HG03064 (cell line): Measurements from ENCODE around the gene CAPN14.

Experiments used
- ATAC-seq: cut with Tn5 transposase; IDR thresholded peaks from one replicate; pipeline ENCODE4 v1.9.1; 2021; ENCODE audit warnings: low read depth; ENCODE audit not compliant: unreplicated experiment

Gene CAPN14

DNA sequence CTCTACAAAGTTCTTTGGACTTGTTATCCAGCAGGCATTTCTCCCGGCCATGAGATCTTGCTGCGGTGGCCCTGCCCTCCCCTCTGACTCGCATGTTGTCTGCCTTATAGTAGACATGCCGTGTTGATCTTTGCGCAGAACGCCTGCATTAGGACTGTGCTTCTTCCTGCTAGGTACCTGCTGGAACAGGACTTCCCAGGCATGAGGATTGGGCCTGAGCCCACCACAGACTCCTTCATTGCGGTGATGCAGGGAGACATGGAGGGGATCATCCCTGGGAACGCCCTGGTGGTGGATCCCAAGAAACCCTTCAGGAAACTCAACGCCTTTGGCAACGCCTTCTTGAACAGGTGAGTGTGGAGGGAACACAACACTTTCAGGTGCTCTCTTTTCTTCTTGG lies 26.8 kb upstream of the CAPN14 start:
- ATAC-seq = no peak

DNA sequence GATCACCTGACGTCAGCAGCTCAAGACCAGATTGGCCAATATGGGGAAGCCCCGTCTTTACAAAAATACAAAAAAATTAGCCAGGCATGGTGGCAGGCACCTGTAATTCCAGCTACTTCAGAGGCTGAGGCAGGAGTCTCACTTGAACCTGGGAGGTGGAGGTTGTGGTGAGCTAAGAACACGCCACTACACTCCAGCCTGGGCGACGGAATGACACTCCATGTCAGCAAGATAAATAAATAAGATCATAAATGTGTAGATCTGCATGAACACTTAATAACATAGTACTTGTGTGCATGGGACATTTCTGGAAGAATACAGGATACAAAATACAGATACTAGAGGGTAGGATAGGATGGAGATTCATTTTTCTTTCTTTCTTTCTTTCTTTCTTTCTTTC lies 25.7 kb upstream of the CAPN14 start:
- no peak for ATAC-seq

DNA sequence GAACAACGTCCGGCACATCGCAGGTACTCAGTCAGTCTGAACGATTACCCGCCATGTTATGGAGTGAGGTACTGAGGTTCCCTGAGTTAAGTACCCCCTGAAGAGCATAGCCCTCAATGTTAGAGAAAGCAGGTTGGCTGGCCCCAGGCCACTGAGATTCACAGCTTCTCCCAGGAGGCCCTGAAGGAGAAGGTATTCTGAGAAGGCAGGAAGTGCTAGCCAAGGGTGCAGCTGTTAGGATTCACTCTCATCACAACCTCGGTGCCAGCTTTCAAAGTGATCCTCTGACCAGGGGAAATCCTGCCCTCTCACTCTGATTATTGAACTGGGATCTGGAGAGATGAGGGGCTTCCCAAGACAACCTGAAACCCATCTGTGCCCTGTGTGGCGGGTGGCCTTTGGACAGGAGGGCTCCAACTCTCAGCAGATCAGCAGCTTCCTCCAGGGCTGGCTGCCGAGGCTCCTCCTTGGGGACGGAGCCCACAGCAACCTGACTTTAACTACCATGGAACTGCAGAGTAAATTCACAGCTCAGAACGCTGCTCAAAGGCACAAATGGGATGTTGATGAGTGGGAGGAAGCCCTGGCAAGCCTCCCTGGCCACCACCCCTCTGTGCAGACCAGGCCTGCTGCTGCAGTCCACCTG lies 24.4 kb upstream of the CAPN14 start:
- ATAC-seq = no peak

DNA sequence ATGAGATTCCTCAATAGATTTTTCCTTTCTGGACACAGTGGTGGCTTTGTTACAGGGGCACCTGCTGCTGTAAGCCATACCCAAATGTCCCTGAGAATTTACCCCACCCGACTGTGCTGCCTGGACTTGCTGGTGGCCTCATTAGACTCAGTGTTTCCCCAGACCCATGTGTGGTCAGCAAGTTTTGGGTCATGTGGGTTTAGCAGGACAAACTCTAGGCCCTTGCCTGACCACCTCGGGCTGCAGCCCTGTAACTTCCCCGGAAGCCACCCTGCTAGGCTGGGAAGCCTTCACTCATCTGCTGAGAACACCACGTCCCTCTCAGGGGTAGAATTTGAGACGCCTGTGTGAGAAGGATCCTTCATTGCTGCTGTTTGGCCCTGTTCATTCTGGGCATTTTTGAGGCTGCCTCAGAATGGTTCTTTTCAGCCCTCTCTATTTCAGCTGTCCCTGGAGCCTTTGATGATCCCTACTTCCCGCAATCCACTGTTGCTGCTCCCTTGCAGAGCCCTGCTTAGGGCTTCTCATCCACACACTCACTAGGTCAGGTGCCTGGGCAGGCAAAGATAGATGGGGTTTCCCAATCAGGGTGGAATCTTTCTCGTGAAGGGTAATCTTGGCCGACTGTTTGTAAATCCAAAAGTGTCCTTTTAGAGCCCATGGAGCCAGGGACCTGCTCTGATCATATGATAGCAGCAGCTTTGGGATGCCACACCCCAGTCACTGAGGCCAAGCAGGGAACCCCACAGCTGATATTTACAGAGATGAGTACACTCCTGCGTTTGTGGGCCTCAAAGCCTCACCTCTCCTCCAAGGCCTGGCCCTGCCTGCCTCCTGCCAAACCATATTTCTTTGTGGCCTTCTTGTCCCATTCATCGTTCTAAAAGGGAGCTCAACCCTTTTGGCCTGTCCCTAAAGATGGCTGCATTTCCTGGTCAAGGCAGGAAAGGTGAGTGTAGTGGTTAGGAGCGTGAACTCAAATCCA lies 23.4 kb upstream of the CAPN14 start:
- no peak for ATAC-seq

DNA sequence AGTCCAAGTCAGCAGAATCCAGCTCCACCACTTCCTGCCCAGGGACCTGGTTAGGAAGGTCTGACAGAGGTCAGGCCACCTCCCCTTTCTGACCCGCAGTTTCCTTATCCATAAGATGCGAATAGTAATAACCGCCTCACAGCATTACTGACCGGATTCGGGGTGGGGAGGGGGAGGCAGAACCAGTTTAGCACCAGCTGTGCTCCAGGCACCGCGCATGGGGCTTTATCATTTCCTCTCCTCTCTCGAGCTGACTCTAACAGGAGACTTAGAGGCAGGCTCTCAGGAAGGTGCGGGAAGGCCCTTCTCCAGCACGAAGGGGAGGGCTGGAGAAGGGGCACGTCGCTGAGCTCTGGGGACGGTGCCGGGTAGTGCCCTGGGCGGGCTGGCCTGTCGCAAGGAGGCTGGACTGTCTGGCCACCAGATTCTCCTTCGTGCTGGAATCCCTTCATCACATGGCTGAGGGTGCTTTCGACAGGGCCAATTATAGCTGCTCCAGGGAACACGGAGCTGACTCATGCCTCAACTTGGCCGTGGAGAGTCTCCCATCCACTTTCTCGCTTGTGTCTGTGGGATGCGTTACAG lies 22.4 kb upstream of the CAPN14 start:
- ATAC-seq = no peak

DNA sequence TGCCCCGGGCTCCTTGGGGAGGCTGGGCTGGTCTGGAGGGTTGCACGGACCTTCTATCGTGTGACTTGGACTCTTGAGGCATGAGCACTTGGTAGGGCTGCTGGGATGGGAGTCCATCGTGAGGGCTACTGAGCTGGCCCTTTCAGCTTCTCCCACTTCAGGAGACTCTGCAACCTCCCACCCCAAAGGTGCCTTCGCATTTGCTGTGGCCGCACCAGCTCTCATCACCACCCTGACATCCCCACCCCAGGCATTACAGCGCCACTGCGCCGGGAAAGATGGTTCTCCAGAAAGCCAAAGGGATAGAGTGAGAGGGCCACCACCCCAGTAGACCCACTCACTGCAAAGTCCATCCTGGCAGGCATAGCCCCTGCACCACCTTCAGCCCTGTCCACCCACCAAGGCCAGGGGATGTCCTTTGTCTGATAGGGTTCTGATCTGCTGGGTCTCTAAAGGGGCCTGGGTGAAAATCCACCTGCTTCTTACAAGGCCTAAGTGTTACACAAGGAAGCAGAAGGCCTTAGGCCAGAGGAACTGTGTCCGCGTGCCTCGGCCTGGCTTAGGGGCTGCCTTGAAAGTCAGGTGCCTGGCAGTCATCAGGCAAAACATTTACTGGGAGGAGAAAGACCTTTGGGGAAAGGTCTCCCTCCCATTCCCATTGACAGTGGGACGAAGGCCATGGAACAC lies 21.7 kb upstream of the CAPN14 start:
- no peak for ATAC-seq

DNA sequence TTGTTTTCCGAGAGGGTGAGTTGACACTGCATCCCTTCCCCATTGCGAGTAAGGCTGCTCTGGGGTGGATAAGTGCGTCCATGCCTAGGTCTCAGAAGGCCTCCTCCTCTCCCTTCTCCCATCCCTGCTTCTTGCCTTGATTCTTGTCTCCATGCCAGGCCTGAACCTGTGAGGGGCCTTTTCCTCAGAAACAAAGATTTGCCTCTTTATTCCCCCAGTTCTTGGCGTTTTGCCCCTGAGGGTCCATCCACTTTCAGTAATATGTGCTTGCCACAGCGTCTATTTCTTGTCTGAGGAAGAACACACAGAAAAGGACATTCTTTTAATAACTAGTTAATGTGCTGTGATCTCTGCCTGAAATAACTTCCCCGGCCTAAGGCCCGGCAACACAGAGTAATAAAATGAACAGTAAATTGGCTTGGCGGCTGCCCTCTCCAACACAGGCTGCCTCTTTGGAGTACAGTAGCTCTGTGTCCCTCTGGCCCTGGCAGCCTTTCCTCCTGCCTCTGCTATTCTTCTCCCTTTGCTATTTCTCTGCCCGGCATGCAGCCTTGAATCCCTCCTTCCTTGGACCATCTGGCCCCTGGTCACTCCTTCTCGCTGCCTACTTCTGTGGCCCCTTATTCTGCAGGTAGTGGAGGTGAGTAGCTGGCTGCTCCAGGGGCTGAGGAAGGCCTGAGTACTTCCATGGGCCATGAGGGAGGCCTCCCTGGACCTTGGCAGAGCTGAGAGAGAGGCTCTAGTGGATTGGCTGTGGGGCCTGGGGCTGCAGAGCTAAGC lies 21.0 kb upstream of the CAPN14 start:
- ATAC-seq = no peak

DNA sequence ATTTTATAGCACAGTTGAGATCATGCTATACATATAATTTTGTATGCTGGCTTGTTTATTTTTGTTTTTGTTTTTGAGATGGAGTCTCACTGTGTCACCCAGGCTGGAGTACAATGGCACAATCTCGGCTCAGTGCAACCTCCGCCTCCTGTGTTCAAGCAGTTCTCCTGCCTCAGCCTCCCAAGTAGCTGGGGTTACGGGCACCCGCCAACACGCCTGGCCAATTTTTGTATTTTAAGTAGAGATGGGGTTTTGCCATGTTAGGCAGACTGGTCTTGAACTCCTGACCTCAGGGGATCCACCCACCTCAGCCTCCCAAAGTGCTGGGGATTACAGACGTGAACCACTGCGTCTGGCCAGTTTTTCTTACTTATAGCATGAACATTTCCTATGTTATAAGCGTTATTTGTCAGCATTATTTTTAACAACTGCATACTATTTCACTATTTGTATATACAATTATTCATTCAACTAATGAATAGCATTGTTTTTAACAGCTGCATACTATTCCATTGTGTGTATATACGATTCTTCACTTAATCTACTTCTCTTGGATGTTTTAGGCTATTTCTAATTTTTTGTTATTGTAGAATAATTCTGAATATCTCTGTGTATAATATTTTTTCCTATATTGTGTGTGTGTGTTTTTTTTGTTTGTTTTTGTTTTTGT lies 20.2 kb upstream of the CAPN14 start:
- ATAC-seq = no peak

DNA sequence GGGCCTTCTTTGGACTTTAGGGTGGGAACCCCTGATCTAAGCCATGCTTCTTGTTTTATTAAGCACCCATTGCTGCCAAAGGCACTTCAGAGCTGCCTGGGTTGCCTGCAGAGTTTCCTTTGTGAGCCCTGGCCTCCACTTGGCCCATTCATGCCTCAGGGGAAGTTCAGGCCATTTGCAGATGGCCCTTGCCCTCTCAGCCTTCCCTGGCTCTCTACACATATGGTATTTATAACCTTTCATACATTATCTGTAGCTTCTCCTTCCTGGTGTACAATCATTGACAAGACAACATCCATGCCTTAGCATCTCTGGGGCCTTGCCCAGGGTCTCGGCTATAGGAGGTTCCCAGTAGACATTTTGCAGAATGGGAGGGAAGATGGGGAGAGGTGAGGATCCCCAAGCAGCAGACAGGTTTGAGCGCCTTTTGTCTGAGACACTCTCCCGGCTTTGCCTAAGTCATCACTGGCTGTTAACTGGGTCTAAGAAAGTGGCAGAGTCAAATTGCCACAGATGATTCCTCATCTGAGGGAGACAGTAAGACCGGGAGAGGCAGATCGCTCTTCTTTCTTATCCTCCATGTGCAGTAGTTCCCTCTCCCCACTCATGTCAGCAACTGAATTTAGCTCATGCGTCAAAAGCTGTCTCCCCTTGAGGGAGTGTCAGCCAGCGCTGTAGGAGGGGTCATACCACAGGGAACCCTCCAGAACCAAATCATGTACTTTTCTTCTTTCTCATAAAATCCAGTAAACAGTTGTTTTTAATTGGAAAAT lies 19.3 kb upstream of the CAPN14 start:
- no peak for ATAC-seq

DNA sequence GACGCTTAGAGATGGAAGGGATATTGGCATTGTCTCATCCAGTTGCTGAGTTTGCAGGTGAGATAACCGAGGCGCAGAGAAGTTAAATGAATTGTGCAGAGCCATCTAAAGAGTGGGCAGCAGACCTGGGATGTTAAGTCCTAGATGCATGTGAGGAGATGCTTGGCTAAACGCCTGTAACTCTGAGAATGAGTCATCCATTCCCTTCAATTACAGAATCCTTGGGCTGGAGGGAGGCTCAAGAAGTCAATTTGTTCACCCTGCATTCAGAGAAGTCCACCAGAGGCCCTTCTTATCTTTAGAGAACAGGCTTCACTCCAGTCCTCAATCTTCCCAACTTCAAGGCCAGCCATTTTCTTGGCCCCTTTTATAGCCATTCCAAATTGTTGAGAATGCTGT lies 18.2 kb upstream of the CAPN14 start:
- ATAC-seq = no peak

DNA sequence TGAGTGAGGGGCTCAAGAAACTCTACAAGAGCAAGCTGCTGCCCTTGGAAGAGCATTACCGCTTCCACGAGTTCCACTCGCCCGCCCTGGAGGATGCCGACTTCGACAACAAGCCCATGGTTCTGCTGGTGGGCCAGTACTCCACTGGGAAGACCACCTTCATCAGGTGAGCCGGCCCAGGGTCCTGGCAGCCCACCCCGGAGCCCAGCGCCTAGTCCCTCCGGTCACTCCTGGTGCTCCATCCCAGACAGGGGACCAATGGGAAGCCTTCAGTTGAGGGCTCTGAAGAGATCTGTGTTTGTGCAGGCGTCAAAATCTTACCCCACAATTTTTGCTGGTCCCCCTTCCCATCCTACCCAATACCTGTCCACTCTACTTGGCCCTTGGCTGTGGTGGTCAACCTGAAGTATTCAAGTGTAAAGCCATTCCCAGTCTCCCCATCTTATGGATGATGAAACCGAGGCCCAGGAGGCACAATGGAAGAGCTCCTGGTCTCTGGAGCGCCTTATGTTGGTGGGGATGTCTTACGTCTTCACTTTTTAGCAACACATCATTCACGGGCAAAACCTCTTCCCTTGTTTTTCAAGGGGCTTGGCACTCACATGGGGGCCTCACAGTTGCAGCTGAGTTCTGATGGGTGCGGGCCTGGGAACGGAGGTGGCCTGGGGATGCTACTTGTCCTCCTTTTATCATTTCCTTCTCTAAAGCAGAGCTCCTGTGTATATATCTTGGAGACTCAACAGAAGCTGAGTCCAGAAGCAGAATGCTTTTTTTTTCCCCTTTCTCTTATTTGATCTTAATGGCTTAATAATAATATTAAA lies 17.6 kb upstream of the CAPN14 start:
- no peak for ATAC-seq

DNA sequence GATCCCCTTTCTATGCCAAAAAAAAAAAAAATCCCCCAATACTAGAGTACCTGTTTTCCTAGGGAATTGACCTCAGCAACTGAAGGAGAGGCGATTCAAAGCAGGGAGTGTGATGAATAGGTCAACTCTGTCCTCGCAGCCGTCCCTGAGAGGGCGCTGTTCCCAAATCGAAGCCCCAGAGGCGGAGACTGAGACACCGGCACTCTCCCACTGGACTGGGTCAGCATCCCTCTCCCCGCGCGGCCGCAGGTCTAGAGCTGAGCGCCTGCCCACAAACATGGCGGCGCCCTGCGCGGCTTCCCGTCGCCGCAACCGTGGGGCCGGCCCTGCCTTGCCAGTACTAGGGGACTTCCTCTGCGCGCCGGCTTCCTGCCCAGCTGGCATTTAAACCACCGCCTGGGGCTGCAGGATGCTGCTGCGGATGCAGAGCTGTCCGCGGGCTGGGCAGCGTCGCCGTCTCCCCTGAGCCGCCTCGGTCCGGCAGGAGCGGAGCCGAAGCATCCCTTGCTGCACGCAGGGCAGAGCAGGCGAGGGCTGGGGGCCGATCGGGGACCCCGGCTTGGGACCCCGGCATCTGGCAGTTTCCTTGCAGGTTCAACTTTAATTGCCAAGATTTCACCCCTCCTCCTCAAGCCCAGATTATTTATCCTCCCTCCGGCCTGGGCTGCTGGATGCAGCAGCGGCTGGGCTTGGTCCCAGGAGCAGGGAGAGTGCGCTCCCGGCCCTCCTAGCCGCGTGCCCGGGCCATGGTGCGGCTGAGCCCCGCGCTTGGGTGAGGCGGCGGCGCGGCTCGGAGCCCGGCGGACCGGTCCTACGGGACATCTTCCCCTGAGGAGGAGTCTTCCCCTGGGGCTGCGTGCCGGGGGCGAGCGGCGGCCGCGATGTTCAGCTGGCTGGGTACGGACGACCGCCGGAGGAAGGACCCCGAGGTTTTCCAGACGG lies 16.7 kb upstream of the CAPN14 start, which contains the start of gene EHD3:
EHD3 (plus strand) TSS at position 412 of the 942 bp plus-strand sequence; CDS start at position 882, 470 bp downstream.
- ATAC-seq = peak; percentile 85

DNA sequence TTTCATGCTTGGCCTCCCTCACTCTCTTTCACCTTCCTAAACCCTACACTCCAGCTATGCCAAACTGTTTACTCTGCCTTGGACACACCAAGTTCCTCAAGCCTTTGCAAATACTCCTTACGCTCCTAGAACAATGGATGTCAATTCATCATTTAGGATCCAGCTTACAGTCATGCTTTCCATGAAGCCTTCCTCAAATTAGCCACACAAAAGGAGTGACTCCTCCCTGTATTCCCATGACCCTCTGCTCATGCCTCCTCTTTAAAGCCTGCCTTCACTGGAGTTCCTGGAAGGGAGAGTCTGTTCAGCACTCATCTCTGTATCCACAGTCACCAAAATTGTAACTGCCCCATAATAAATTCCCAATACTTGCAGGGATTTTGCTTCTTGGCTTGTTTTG lies 15.9 kb upstream of the CAPN14 start:
- ATAC-seq = no peak

DNA sequence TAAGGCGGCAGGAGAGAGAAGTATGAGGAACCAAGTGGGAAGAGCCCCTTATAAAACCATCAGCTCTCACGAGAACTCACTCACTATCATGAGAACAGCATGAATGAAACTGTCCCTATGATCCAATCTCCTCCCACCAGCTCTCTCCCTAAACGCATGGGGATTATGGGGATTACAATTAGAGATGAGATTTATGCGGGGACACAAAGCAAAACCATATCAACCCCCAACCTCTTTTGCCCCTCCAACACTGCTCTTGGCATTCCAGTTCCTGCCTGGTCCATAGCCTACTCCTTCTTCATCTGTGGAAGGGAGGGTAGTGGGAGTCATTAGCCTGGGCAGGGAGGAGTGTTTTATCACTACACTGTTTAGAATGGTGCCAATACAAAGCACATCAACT lies 15.3 kb upstream of the CAPN14 start:
- no peak for ATAC-seq

DNA sequence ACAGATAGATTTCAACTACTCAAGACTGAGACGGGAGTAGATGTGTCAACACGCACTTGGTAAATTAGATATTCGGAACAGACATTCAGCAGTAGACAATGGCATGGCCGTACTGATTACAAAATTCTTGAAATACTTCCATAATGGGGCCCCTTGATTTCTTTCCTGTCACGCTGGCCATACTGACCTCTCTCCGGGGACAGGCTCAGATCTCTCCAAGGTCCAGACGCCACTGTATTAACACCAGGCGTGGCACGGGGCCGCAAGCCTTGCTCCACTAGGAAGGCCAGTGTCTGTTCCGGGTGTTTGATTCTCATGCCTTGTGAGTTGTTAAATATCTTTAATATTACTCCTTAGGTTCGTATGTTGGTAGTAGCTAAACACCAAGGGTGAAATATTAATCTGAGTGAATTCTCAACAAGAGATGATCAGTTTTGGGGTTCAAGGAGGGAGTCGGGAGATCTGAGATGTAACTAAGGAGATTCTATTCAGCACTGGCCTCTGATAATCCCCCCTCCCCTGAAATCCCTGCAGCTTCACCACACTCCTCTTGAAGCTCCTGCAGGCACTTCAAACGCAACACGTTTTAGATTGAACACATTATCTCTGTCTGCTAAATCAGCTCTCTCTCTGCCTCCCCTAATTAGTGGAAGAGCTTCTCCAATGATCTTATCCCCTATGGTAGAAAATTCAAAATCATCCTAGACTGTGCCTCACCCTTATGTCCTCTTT lies 14.4 kb upstream of the CAPN14 start:
- ATAC-seq = no peak

DNA sequence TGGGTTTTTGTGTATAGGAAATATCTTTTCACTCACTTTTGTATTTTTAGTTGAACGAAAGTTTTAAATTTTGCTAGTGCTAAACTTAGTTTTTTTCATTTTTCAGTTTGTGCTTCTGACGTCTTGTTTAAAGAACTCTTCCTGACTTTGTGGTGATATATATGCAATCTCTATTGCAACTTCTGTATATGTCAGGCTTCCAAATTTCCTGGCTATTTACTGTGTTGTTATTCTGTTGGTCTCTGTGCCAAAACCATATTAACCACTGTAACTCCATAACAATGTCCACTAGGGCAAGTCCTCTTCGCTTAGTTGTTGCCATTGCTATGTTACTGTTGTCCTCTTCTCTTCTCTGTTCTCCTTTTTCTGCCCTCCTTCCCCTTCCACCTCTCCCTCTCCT lies 13.4 kb upstream of the CAPN14 start:
- no peak for ATAC-seq
